ENCODE results near the gene BAG2. TPM values are rescaled to one million over a fixed set of nuclear protein-coding genes. Genes with fewer than 3 reads are reported as not detected.

BAG2 gene
- total and polyA plus RNA-seq, 10 of the 15 experiments (the other 5 are each of a cell fraction or from before 2014, with no cell fraction given), result 7.7 to 17.6 (median 9.6) TPM

DNA sequence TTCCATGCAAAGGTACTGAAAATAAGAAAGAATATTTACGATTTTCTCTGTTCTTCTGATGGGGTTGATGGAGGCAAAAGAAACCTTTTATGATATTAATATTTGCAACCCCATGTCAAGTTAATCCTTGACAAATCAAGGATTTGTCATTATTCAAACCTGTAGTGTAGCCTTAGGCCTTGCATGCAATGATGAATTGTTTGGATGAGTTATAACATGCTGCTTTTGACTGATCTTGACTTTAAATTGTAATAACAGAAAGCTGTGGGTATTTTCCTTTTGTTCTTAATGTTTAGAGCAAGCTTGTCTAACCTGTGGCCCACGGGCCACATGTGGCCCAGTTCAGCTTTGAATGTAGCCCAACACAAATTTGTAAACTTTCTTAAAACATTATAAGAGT, 13.0 kb upstream of the BAG2 start:
- H3K9ac ChIP-seq (ENCODE audit: control insufficient read depth, insufficient read depth, low read length), result no peak overlapping the region
- peaks cover 0 to under 1% of the 10 kb centered on the region in 2 experiments; a peak in 1 of 4 replicates for H3K36me3 ChIP-seq (ENCODE audit: control insufficient read depth in 2 of 2, insufficient read depth in 2 of 2, low read length in 1 of 2)
- DNase-seq (ENCODE audit: low read depth, low spot score) (no peak), ATAC-seq (no peak), FAIRE-seq (no peak)
- H4K20me1 ChIP-seq (ENCODE audit: control insufficient read depth, insufficient read depth), result no peaks in the 10 kb centered on the region
- H2AFZ ChIP-seq (ENCODE audit: control insufficient read depth, low read depth, low read length), result no peak overlapping the region
- 71% methylated on average over 2 of the region's 2 CpGs for WGBS (ENCODE audit: insufficient coverage, insufficient replicate concordance, low lambda C conversion rate, missing lambda C conversion rate)
- TF ChIP-seq, protein P1, sequence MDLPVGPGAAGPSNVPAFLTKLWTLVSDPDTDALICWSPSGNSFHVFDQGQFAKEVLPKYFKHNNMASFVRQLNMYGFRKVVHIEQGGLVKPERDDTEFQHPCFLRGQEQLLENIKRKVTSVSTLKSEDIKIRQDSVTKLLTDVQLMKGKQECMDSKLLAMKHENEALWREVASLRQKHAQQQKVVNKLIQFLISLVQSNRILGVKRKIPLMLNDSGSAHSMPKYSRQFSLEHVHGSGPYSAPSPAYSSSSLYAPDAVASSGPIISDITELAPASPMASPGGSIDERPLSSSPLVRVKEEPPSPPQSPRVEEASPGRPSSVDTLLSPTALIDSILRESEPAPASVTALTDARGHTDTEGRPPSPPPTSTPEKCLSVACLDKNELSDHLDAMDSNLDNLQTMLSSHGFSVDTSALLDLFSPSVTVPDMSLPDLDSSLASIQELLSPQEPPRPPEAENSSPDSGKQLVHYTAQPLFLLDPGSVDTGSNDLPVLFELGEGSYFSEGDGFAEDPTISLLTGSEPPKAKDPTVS (IDR thresholded peaks at IDR 0.05; ENCODE audit: low read depth, low read length), result no peak
- TF ChIP-seq ESRRA (IDR thresholded peaks at IDR 0.05; ENCODE audit: low read length), result no peak
- H3K27ac ChIP-seq (ENCODE audit: control insufficient read depth, insufficient read depth), result no peak overlapping the region
- SMC1A ChIA-PET (ENCODE audit: uncharacterized antibody, unreplicated experiment), result no interaction called here
- BruUV-seq (replicated peaks), result no TSS peak
- H3K27me3 ChIP-seq (replicated peaks in 1 of 2; ENCODE audit: control insufficient read depth in 2 of 2, insufficient read depth in 2 of 2, low read length in 1 of 2), result no peaks in the 10 kb centered on the region
- in situ Hi-C loops (cut with MboI) (no loop called here), intact Hi-C loops (cut with micrococcal nuclease; ENCODE audit: unreplicated experiment) (no loop called here)
- no peak overlapping the region for H3K4me2 ChIP-seq (ENCODE audit: control insufficient read depth, insufficient read depth)
- no peak overlapping the region for H3K4me3 ChIP-seq
- CTCF ChIA-PET, result no interaction called here
- H3K9me3 ChIP-seq (replicated peaks; ENCODE audit: control insufficient read depth, insufficient read depth, low read length), result no peaks in the 10 kb centered on the region
- POLR2A ChIA-PET, result interaction anchor here (0.6 to 0.7 kb wide), 3 partner anchors 9 to 515 kb away, joined by 3 to 5 read pairs (median 4); no protein-coding TSS in a partner anchor
- RAD21 ChIA-PET (ENCODE audit: unreplicated experiment), result interaction anchor here (0.6 kb wide), 1 partner anchor 1033 kb away, joined by 4 read pairs; no protein-coding TSS in a partner anchor
- no peaks in the 10 kb centered on the region for H3K79me2 ChIP-seq (ENCODE audit: control insufficient read depth, insufficient read depth, low read length)
- H3K4me1 ChIP-seq (ENCODE audit: control insufficient read depth, insufficient read depth, low read length), result no peaks in the 10 kb centered on the region

DNA sequence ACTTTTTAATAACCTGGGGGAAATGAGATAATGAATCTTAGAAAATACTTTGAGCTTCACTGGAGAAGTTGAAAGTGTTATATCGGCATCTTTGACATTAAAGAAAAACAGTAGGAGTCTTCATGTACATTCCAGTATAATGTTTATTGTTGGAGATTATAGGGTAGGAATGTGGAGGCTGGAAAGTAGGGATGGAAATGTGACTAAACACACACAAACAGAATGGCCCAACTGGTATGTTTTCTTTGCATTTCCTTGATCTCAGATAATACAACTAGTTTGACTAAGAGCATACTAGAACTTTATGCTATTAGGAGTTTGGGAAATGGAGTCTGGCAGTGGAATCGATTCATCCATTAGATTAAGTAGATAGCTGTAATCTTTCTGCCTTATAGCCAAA, 10.1 kb upstream of the BAG2 start:
- 94% methylated on average over 2 of the region's 2 CpGs for WGBS (ENCODE audit: insufficient coverage, insufficient replicate concordance, low lambda C conversion rate, missing lambda C conversion rate)
- no TSS peak for BruUV-seq (replicated peaks)
- H3K27ac ChIP-seq (ENCODE audit: control insufficient read depth, insufficient read depth), result no peak overlapping the region
- ChIA-PET SMC1A (ENCODE audit: uncharacterized antibody, unreplicated experiment) (interaction anchor here (0.9 to 3.1 kb wide), 5 partner anchors 9 to 45 kb away, joined by 3 to 16 read pairs (median 4); partner anchors contain the start of gene BAG2), RAD21 (ENCODE audit: unreplicated experiment) (interaction anchor here (1.0 kb wide), 1 partner anchor 59 kb away, joined by 4 read pairs; the partner anchor contains the start of gene RAB23), POLR2A (no interaction called here), CTCF (interaction anchor here (2.0 kb wide), 1 partner anchor 10 kb away, joined by 11 read pairs; the partner anchor contains the start of gene BAG2)
- no peak overlapping the region for H3K4me3 ChIP-seq
- peak; percentile 70 for FAIRE-seq
- no peaks in the 10 kb centered on the region for H3K27me3 ChIP-seq (replicated peaks in 1 of 2; ENCODE audit: control insufficient read depth in 2 of 2, insufficient read depth in 2 of 2, low read length in 1 of 2)
- H4K20me1 ChIP-seq (ENCODE audit: control insufficient read depth, insufficient read depth), result no peaks in the 10 kb centered on the region
- ATAC-seq, result no peak
- no peaks in the 10 kb centered on the region for H3K79me2 ChIP-seq (ENCODE audit: control insufficient read depth, insufficient read depth, low read length)
- H3K4me1 ChIP-seq (ENCODE audit: control insufficient read depth, insufficient read depth, low read length), result no peaks in the 10 kb centered on the region
- no peak overlapping the region for H2AFZ ChIP-seq (ENCODE audit: control insufficient read depth, low read depth, low read length)
- H3K9me3 ChIP-seq (replicated peaks; ENCODE audit: control insufficient read depth, insufficient read depth, low read length), result no peaks in the 10 kb centered on the region
- intact Hi-C loops (cut with micrococcal nuclease; ENCODE audit: unreplicated experiment) (no loop called here), in situ Hi-C loops (cut with MboI) (loop anchor here (5.0 kb wide), 1 partner anchor 70 kb away; the partner anchor contains the start of gene ZNF451)
- no peak overlapping the region for H3K9ac ChIP-seq (ENCODE audit: control insufficient read depth, insufficient read depth, low read length)
- no peaks in the 10 kb centered on the region; a peak in 1 of 4 replicates for H3K36me3 ChIP-seq (ENCODE audit: control insufficient read depth in 2 of 2, insufficient read depth in 2 of 2, low read length in 1 of 2)
- DNase-seq (ENCODE audit: low read depth, low spot score), result no peak
- H3K4me2 ChIP-seq (ENCODE audit: control insufficient read depth, insufficient read depth), result no peak overlapping the region
- TF ChIP-seq NKRF (conservative IDR thresholded peaks at IDR 0.05), result no peak
- no peak for TF ChIP-seq SPI1 (IDR thresholded peaks at IDR 0.05; ENCODE audit: borderline replicate concordance, insufficient read depth, low read depth, low read length)
- TF ChIP-seq MLLT1 (IDR thresholded peaks at IDR 0.05), result no peak
- TF ChIP-seq E4F1 (IDR thresholded peaks at IDR 0.05; ENCODE audit: borderline replicate concordance, partially characterized antibody), result no peak
- no peak for TF ChIP-seq CREM (IDR thresholded peaks at IDR 0.05; ENCODE audit: low read depth)
- no peak for TF ChIP-seq SREBF1 (IDR thresholded peaks at IDR 0.05; ENCODE audit: low read length)
- TF ChIP-seq SIN3A (IDR thresholded peaks at IDR 0.05; ENCODE audit: low read depth, low read length), result no peak

Data from GM12878 (cell line).